ENCODE measurements around the gene VEGFB. TPM values are rescaled to one million over a fixed set of nuclear protein-coding genes. Genes with fewer than 3 reads are reported as not detected.

VEGFB gene
- total RNA-seq, 4 donors from 2014 or later = 92.3 to 144 (median 108) TPM

GRCh38 chr11:64219354-64219684 is 15.1 kb upstream of the VEGFB start:
- H3K4me1 ChIP-seq = peaks cover 0 to 3% (median 0%) of the 10 kb centered on the region in 4 donors
- no peak for DNase-seq (ENCODE audit: extremely low spot score)
- H3K27ac ChIP-seq (replicated peaks in 1 of 4) = no peak overlapping the region
- 80% methylated on average over 1 of the region's 7 CpGs for WGBS
- H3K27me3 ChIP-seq = no peaks in the 10 kb centered on the region
- no peak overlapping the region for H3K4me3 ChIP-seq
- H3K9me3 ChIP-seq = no peaks in the 10 kb centered on the region
- no peak for TF ChIP-seq POLR2A (IDR thresholded peaks at IDR 0.05; ENCODE audit: low read depth)
- TF ChIP-seq CTCF (IDR thresholded peaks at IDR 0.05) = no peak
- no peak for TF ChIP-seq EP300 (IDR thresholded peaks at IDR 0.05)
- no peak for TF ChIP-seq POLR2AphosphoS5 (IDR thresholded peaks at IDR 0.05)
- H3K36me3 ChIP-seq = peaks cover 4 to 39% (median 28%) of the 10 kb centered on the region in 4 donors
- intact Hi-C loops (cut with DNase I) = no loop called here

- peaks cover 0 to 8% (median 1%) of the 10 kb centered on the region in 4 donors for H3K4me1 ChIP-seq
- DNase-seq (ENCODE audit: extremely low spot score) = no peak
- WGBS = 93% methylated on average over 5 of the region's 10 CpGs
Observed at GRCh38 chr11:64219755-64220154, 14.6 kb upstream of the VEGFB start.

GRCh38 chr11:64220271-64220670 is 14.1 kb upstream of the VEGFB start:
- no peak overlapping the region for H3K27ac ChIP-seq (replicated peaks in 1 of 4)
- H3K9me3 ChIP-seq = no peaks in the 10 kb centered on the region
- intact Hi-C loops (cut with DNase I) = no loop called here
- WGBS = 87% methylated on average over 6 of the region's 17 CpGs
- no peak for DNase-seq (ENCODE audit: extremely low spot score)
- TF ChIP-seq POLR2AphosphoS5 (IDR thresholded peaks at IDR 0.05) = no peak
- H3K27me3 ChIP-seq = no peaks in the 10 kb centered on the region
- H3K36me3 ChIP-seq = peaks cover 4 to 41% (median 29%) of the 10 kb centered on the region in 4 donors
- H3K4me1 ChIP-seq = peaks cover 4 to 13% (median 7%) of the 10 kb centered on the region in 4 donors
- H3K4me3 ChIP-seq = no peak overlapping the region

More at GRCh38 chr11:64219755-64220154, 14.6 kb upstream of the VEGFB start:
- no peak for TF ChIP-seq CTCF (IDR thresholded peaks at IDR 0.05)
- TF ChIP-seq EP300 (IDR thresholded peaks at IDR 0.05) = no peak
- TF ChIP-seq POLR2A (IDR thresholded peaks at IDR 0.05; ENCODE audit: low read depth) = no peak
- TF ChIP-seq POLR2AphosphoS5 (IDR thresholded peaks at IDR 0.05) = no peak
- no peak overlapping the region for H3K27ac ChIP-seq (replicated peaks in 1 of 4)
- no peaks in the 10 kb centered on the region for H3K27me3 ChIP-seq
- intact Hi-C loops (cut with DNase I) = no loop called here
- peaks cover 4 to 41% (median 29%) of the 10 kb centered on the region in 4 donors for H3K36me3 ChIP-seq
- H3K9me3 ChIP-seq = no peaks in the 10 kb centered on the region
- H3K4me3 ChIP-seq = no peak overlapping the region

GRCh38 chr11:64220798-64221197 is 13.6 kb upstream of the VEGFB start:
- no peaks in the 10 kb centered on the region for H3K9me3 ChIP-seq
- 83% methylated on average over 5 of the region's 14 CpGs for WGBS
- peaks cover 7 to 18% (median 11%) of the 10 kb centered on the region in 4 donors for H3K4me1 ChIP-seq
- no peak for DNase-seq (ENCODE audit: extremely low spot score)
- H3K27me3 ChIP-seq = no peaks in the 10 kb centered on the region
- intact Hi-C loops (cut with DNase I) = no loop called here
- no peak for TF ChIP-seq POLR2A (IDR thresholded peaks at IDR 0.05; ENCODE audit: low read depth)
- TF ChIP-seq EP300 (IDR thresholded peaks at IDR 0.05) = no peak
- no peak for TF ChIP-seq POLR2AphosphoS5 (IDR thresholded peaks at IDR 0.05)
- no peak for TF ChIP-seq CTCF (IDR thresholded peaks at IDR 0.05)
- H3K27ac ChIP-seq (replicated peaks in 1 of 4) = no peak overlapping the region
- no peak overlapping the region for H3K4me3 ChIP-seq
- peaks cover 4 to 41% (median 29%) of the 10 kb centered on the region in 4 donors for H3K36me3 ChIP-seq

GRCh38 chr11:64222651-64223000 is 11.8 kb upstream of the VEGFB start:
- H3K36me3 ChIP-seq = peaks cover 4 to 41% (median 29%) of the 10 kb centered on the region in 4 donors
- WGBS = 98% methylated on average over 5 of the region's 9 CpGs
- no peak for DNase-seq (ENCODE audit: extremely low spot score)
- peaks cover 17 to 31% (median 24%) of the 10 kb centered on the region in 4 donors for H3K4me1 ChIP-seq
- TF ChIP-seq CTCF (IDR thresholded peaks at IDR 0.05) (no peak), POLR2AphosphoS5 (IDR thresholded peaks at IDR 0.05) (no peak), POLR2A (IDR thresholded peaks at IDR 0.05; ENCODE audit: low read depth) (no peak), EP300 (IDR thresholded peaks at IDR 0.05) (no peak)
- H3K27me3 ChIP-seq = no peaks in the 10 kb centered on the region
- H3K4me3 ChIP-seq = no peak overlapping the region
- H3K27ac ChIP-seq (replicated peaks in 1 of 4) = no peak overlapping the region
- H3K9me3 ChIP-seq = no peaks in the 10 kb centered on the region
- intact Hi-C loops (cut with DNase I) = no loop called here
